ENCODE measurements around the gene UQCRQ.

UQCRQ gene

DNA sequence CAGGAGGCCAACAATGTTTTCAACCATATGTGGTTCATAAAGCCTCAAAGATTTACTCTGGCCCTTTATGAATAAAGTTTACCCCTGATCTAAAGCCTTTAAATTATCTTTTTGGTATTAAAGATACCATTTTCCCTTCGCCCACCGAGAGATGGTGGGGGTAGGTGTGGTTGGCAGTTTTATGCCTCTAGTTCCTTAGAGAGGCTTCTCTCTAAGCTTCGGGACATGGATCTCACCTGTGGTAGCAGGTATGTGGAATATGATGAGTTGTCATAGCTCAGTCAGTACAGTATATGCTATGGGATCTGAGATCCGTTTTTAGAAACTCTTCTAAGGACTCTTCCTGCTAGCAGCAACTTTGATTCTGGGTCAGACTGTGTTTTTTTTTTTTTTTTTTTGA lies 2.3 kb downstream of the UQCRQ start:
- TF ChIP-seq, protein P1, sequence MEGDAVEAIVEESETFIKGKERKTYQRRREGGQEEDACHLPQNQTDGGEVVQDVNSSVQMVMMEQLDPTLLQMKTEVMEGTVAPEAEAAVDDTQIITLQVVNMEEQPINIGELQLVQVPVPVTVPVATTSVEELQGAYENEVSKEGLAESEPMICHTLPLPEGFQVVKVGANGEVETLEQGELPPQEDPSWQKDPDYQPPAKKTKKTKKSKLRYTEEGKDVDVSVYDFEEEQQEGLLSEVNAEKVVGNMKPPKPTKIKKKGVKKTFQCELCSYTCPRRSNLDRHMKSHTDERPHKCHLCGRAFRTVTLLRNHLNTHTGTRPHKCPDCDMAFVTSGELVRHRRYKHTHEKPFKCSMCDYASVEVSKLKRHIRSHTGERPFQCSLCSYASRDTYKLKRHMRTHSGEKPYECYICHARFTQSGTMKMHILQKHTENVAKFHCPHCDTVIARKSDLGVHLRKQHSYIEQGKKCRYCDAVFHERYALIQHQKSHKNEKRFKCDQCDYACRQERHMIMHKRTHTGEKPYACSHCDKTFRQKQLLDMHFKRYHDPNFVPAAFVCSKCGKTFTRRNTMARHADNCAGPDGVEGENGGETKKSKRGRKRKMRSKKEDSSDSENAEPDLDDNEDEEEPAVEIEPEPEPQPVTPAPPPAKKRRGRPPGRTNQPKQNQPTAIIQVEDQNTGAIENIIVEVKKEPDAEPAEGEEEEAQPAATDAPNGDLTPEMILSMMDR (IDR thresholded peaks at IDR 0.05; ENCODE audit: low read depth, low read length, missing control alignments), result no peak
- H3K4me3 ChIP-seq (replicated peaks; ENCODE audit: low read depth, low read length), result no peak overlapping the region
- DNase-seq (ENCODE audit: extremely low read depth, low read depth), result no peak

- H3K4me3 ChIP-seq (replicated peaks; ENCODE audit: low read depth, low read length), result no peak overlapping the region
- TF ChIP-seq, protein P1 (IDR thresholded peaks at IDR 0.05; ENCODE audit: low read depth, low read length, missing control alignments), result no peak
- no peak for DNase-seq (ENCODE audit: extremely low read depth, low read depth)
These were observed 4.4 kb downstream of the UQCRQ start for GRCh38 chr5:132870801-132871200.

DNA sequence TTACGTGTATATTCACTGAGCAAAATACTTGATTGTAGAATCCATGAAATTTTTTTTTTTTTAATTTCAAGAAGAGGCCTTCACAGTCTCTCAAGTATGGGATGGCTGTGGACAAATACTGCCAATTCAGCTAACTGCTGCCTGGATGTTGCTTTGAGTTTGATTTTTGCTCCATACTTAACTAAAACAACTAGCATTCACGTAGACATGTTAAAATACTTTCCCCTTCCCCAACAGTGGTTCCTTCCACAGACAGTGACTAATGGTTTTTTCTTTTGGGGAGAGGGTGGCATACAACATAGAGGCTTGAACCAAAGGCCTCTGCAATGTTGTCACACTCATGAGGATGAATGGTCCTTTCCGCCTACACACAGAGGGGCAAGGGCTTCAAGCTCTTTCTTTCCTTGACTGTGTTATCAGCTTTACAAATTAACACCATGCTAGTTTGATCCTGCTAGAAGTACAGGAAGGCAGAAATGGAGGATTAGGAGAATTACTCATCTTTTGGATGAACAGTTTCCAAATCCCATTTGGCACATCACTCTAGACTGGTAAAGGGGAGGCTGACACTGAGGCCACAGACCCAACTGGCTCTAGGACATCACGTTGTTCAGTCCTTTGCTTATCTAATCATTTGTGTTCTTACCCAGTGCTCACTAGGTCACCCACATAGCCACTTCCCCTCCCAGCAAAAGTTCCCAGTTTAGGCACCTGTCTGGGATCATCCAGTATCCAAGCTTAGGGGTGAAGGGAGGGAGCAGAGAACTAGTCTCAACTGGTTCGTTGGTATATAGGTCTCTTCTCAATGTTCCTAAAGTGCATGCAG lies 5.2 kb downstream of the UQCRQ start:
- no peak for DNase-seq (ENCODE audit: extremely low read depth, low read depth)
- H3K4me3 ChIP-seq (replicated peaks; ENCODE audit: low read depth, low read length), result no peak overlapping the region
- TF ChIP-seq, protein P1 (IDR thresholded peaks at IDR 0.05; ENCODE audit: low read depth, low read length, missing control alignments), result no peak

GRCh38 chr5:132872788-132873118 lies 6.3 kb downstream of the UQCRQ start:
- no peak for DNase-seq (ENCODE audit: extremely low read depth, low read depth)
- TF ChIP-seq, protein P1 (IDR thresholded peaks at IDR 0.05; ENCODE audit: low read depth, low read length, missing control alignments), result no peak

DNA sequence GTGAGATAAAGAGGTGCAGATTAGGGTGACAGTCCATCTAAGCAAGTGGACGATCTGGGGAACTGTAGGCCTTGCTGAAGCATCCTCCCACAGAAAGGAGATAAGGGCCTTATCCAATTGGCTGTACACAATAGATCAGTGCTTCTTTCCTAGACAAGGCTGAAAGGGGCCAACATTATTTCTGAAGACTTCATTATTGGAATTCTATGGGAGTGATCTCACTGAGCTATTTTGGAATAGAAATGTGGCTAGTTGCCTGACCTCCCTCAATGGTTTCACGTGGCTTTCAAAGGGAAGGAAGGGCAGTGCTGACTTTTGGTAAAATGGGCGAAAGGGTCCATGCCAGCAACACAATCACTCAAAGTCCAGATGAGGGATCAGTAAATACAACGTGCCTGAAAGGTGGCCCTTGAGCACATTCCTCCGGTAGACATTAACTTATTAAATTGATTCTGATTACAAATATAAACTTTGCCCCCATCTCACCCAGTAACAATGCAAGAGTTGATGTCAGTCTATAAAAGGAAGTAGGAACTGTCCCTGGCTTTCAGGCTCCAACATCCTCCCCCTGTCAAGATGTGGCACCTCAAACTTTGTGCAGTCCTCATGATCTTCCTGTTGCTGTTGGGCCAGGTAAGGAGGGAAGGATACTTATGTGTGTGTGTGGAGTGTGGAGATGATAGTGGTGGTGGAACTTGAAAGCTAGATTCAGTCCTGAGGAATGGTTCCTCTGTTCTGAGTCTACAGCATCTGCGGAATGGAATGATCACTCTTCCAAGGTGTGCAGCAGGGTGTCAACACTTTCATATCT lies 6.9 kb downstream of the UQCRQ start, which contains the start of gene LEAP2:
Gene LEAP2, plus strand, starts transcription at position 550 of the 811 bp plus-strand sequence. Its CDS starts 27 bp downstream, at position 577.
- DNase-seq (ENCODE audit: extremely low read depth, low read depth), result no peak
- TF ChIP-seq, protein P1 (IDR thresholded peaks at IDR 0.05; ENCODE audit: low read depth, low read length, missing control alignments), result no peak
- H3K4me3 ChIP-seq (replicated peaks; ENCODE audit: low read depth, low read length), result no peak within 1 kb of the TSS

More at GRCh38 chr5:132872788-132873118, 6.3 kb downstream of the UQCRQ start:
- H3K4me3 ChIP-seq (replicated peaks; ENCODE audit: low read depth, low read length), result no peak overlapping the region

DNA sequence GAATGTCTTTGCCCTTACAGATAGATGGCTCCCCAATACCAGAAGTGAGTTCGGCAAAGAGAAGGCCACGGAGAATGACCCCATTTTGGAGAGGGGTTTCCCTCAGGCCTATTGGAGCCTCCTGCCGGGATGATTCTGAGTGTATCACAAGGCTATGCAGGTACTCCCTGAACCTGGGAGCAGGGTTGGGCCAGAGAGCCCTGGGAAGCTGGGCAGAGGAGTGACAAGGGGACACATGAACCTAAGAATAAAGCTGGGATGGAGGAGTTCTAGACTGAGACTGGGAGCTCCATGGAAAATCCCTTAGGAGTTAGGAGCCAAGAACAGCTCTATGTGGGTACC lies 7.5 kb downstream of the UQCRQ start:
- DNase-seq (ENCODE audit: extremely low read depth, low read depth), result no peak
- TF ChIP-seq, protein P1 (IDR thresholded peaks at IDR 0.05; ENCODE audit: low read depth, low read length, missing control alignments), result no peak
- no peak overlapping the region for H3K4me3 ChIP-seq (replicated peaks; ENCODE audit: low read depth, low read length)

Measured in HFF-Myc (cell line).